HCEC 1CT (cell line): Measurements from ENCODE around the gene A4GNT.

Experiments
- DNase-seq: peaks from one replicate; pipeline ENCODE4 v3.0.0-alpha.2; 2017

Gene A4GNT

DNA sequence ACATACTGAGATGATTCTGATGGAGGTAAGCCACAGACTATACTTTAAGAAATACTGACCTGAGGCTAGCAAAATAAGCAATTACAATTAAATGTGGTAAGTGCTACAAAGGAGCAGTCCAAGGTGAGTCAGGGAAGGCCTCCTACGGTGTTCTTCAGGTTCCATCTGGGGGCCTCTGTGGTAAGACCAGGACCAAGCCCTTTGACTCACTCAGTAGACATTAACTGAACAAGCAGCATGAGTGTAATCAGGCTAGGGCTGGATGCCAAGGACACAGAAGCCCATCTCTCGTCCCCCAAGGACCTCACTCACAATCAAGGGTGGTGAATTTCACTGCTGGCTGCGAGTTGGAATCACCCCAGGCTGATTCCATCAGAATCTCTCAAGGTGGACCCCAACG is 54.1 kb downstream of the A4GNT start:
- peak; percentile 36 for DNase-seq
